OCI-LY7 (cell line): Measurements from ENCODE around the gene SOAT2. TPM values are rescaled to one million over a fixed set of nuclear protein-coding genes. Genes with fewer than 3 reads are reported as not detected.
A peak's percentile ranks its signal among the peaks of the same experiment; 100 is the strongest.

Source experiments
- BruUV-seq: library from RNA; stranded (reverse); fragments of 400-500 nt; replicated peaks from 2 replicates; lab custom pipeline; 2021; lab: Mats Ljungman, UMichigan
- CTCF ChIA-PET: fragments of 300-600 bp; sonication (Branson Sonifier 250); formaldehyde crosslinking; loops from one replicate; lab custom pipeline; 2022; ENCODE audit warnings: antibody characterized with exemption; ENCODE audit not compliant: unreplicated experiment; lab: Charles Lee
- POLR2A ChIA-PET: fragments of 300-600 bp; sonication (Branson Sonifier 250); formaldehyde crosslinking; loops from one replicate; lab custom pipeline; 2022; ENCODE audit warnings: antibody characterized with exemption; lab: Charles Lee
- DNase-seq: peaks from one replicate; pipeline ENCODE4 v3.0.0-alpha.2; 2015; ENCODE audit warnings: low spot score
- H2AFZ ChIP-seq: fragments of 200-600 bp; sonication (generic), shearing (Covaris generic); 2 replicates; pipeline ENCODE4 v1.6.1; 2014; ENCODE audit warnings: mild to moderate bottlenecking, antibody characterized with exemption, low read length, moderate library complexity
- H3K27ac ChIP-seq: fragments of 200-600 bp; sonication (generic); 2 replicates; pipeline ENCODE4 v1.5.1; 2014; ENCODE audit warnings: mixed run types, low read depth, mild to moderate bottlenecking, moderate library complexity, low read length, inconsistent platforms; ENCODE audit not compliant: poor library complexity, severe bottlenecking
- H3K36me3 ChIP-seq: fragments of 200-600 bp; sonication (generic); 2 replicates; pipeline ENCODE4 v1.6.1; 2014; ENCODE audit warnings: mild to moderate bottlenecking, antibody characterized with exemption, low read length, moderate library complexity, mixed read lengths; ENCODE audit not compliant: insufficient read depth
- H3K4me1 ChIP-seq: fragments of 200-600 bp; sonication (generic); 2 replicates; pipeline ENCODE4 v1.5.1; 2014; ENCODE audit warnings: mild to moderate bottlenecking, low read length; ENCODE audit not compliant: insufficient read depth, poor library complexity, severe bottlenecking
- H3K4me2 ChIP-seq: fragments of 200-600 bp; sonication (generic); 2 replicates; pipeline ENCODE4 v1.6.1; 2014; ENCODE audit warnings: mild to moderate bottlenecking, low read length
- H3K4me3 ChIP-seq: fragments of 200-600 bp; sonication (generic); 2 replicates; pipeline ENCODE4 v1.5.1; 2014; ENCODE audit warnings: mild to moderate bottlenecking, low read depth, low read length; ENCODE audit not compliant: poor library complexity, severe bottlenecking
- H3K79me2 ChIP-seq: fragments of 200-600 bp; sonication (generic); 2 replicates; pipeline ENCODE4 v1.6.1; 2016; ENCODE audit warnings: low read depth, mild to moderate bottlenecking, low read length, moderate library complexity, mixed read lengths; ENCODE audit not compliant: insufficient read depth
- H3K9me2 ChIP-seq: fragments of 200-600 bp; sonication (generic); 2 replicates; pipeline ENCODE4 v1.6.1; 2016; ENCODE audit warnings: mild to moderate bottlenecking, low read length, mixed read lengths; ENCODE audit not compliant: insufficient read depth
- H3K9me3 ChIP-seq: fragments of 200-600 bp; sonication (generic); 2 replicates; pipeline ENCODE4 v1.6.1; 2014; ENCODE audit warnings: mild to moderate bottlenecking, mixed run types, low read length, mixed read lengths
- H4K20me1 ChIP-seq: fragments of 200-600 bp; sonication (generic); 2 replicates; pipeline ENCODE4 v1.6.1; 2014; ENCODE audit warnings: mild to moderate bottlenecking, antibody characterized with exemption, low read length, moderate library complexity, mixed read lengths; ENCODE audit not compliant: insufficient read depth
- EZH2phosphoT487 ChIP-seq: fragments of 200-600 bp; sonication (generic); IDR thresholded peaks from 2 replicates; pipeline ENCODE4 v1.6.1; 2018; ENCODE audit warnings: low read depth, borderline replicate concordance, mild to moderate bottlenecking, mixed run types, antibody characterized with exemption, low read length, moderate library complexity, mixed read lengths
- intact Hi-C: fragments of 100-400 bp; cut with micrococcal nuclease; formaldehyde crosslinking; loops from one replicate; pipeline ENCODE4 v1.10.0; 2022; ENCODE audit not compliant: unreplicated experiment
- total RNA-seq, 2 experiments: library from RNA; depleted of rRNA in 1 of 2; stranded (reverse); fragments of >200 nt in 1 of 2; shearing (Covaris generic) in 1 of 2; gene quantifications; 2 replicates each; pipeline ENCODE4 v1.2.3, GENCODE V29; 2014 to 2022
- TF ChIP-seq, protein P1 (sequence below): fragments of 200-600 bp; sonication (generic); conservative IDR thresholded peaks from 2 replicates; pipeline ENCODE4 v1.5.1; 2014; ENCODE audit warnings: mild to moderate bottlenecking, antibody characterized with exemption, low read length, moderate library complexity, mixed read lengths

SOAT2 gene
- total RNA-seq, 2 experiments from 2014 or later, result 0.06 to 1.8 TPM

- TF ChIP-seq EZH2phosphoT487, result no peak
- TF ChIP-seq, protein P1, sequence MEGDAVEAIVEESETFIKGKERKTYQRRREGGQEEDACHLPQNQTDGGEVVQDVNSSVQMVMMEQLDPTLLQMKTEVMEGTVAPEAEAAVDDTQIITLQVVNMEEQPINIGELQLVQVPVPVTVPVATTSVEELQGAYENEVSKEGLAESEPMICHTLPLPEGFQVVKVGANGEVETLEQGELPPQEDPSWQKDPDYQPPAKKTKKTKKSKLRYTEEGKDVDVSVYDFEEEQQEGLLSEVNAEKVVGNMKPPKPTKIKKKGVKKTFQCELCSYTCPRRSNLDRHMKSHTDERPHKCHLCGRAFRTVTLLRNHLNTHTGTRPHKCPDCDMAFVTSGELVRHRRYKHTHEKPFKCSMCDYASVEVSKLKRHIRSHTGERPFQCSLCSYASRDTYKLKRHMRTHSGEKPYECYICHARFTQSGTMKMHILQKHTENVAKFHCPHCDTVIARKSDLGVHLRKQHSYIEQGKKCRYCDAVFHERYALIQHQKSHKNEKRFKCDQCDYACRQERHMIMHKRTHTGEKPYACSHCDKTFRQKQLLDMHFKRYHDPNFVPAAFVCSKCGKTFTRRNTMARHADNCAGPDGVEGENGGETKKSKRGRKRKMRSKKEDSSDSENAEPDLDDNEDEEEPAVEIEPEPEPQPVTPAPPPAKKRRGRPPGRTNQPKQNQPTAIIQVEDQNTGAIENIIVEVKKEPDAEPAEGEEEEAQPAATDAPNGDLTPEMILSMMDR, result no peak
- intact Hi-C loops, result no loop called here
- H3K4me1 ChIP-seq, result peaks cover 19% of the 10 kb centered on the region
- no peak overlapping the region for H3K27ac ChIP-seq
- H3K4me3 ChIP-seq, result peak overlapping the region; percentile 57
- BruUV-seq, result no TSS peak
- no peaks in the 10 kb centered on the region for H4K20me1 ChIP-seq
- H3K4me2 ChIP-seq, result peak overlapping the region; percentile 68
- DNase-seq, result no peak
- no peaks in the 10 kb centered on the region for H3K36me3 ChIP-seq
- H3K9me2 ChIP-seq, result no peaks in the 10 kb centered on the region
- H3K9me3 ChIP-seq, result no peaks in the 10 kb centered on the region
- no peaks in the 10 kb centered on the region for H3K79me2 ChIP-seq
- POLR2A ChIA-PET, result interaction anchor here (0.6 to 1.3 kb wide), 4 partner anchors 18 to 50 kb away, joined by 3 to 4 read pairs (median 4); partner anchors contain the start of gene SPRYD3
- peak overlapping the region; percentile 62; the same call in 1 of the 2 replicates for H2AFZ ChIP-seq
- CTCF ChIA-PET, result no interaction called here
Measured at GRCh38 chr12:53097207-53097563, 6.1 kb upstream of the SOAT2 start.

DNA sequence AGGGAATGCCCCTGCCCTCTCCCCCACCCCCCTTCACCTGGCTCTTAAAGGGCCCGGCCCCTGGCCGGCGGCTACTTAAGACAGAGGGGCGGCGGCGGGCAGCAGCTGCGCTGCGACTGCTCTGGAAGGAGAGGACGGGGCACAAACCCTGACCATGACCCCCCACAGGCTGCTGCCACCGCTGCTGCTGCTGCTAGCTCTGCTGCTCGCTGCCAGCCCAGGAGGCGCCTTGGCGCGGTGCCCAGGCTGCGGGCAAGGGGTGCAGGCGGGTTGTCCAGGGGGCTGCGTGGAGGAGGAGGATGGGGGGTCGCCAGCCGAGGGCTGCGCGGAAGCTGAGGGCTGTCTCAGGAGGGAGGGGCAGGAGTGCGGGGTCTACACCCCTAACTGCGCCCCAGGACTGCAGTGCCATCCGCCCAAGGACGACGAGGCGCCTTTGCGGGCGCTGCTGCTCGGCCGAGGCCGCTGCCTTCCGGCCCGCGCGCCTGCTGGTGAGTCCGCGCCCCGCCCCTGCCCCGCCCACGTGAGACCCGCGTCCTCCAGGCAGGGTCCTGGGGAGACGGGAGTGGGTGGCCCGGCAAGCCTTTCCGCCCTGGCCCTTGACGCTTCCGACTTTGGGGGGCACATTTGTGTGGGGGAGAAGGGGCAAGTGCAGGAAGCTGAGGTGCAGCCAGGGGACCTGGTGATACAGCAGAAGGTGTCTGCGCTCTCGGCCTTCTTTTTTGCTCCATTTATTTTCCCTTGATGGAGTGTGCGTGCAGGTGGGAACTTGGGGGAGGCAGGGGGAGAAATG lies 5.5 kb upstream of the SOAT2 start, which contains the start of gene IGFBP6:
TSS of gene IGFBP6 (plus strand) at position 104 of the 790 bp plus-strand sequence. CDS start at position 155, 51 bp downstream.
- no peaks in the 10 kb centered on the region for H3K9me2 ChIP-seq
- peak within 1 kb of the TSS; percentile 68 for H3K4me2 ChIP-seq
- intact Hi-C loops, result no loop called here
- H3K36me3 ChIP-seq, result no peaks in the 10 kb centered on the region
- TF ChIP-seq, protein P1, result no peak
- TF ChIP-seq EZH2phosphoT487, result no peak
- no peaks in the 10 kb centered on the region for H4K20me1 ChIP-seq
- no peak within 1 kb of the TSS for H3K27ac ChIP-seq
- no peaks in the 10 kb centered on the region for H3K9me3 ChIP-seq
- no TSS peak for BruUV-seq
- peak within 1 kb of the TSS; percentile 62; the same call in 1 of the 2 replicates for H2AFZ ChIP-seq
- peak; percentile 56 for DNase-seq
- peaks cover 25% of the 10 kb centered on the region for H3K4me1 ChIP-seq
- H3K79me2 ChIP-seq, result no peaks in the 10 kb centered on the region
- POLR2A ChIA-PET, result interaction anchor here (0.6 to 1.4 kb wide), 6 partner anchors 19 to 341 kb away, joined by 3 to 4 read pairs (median 4); partner anchors contain the start of gene SPRYD3
- CTCF ChIA-PET, result interaction anchor here (0.6 to 0.9 kb wide), 2 partner anchors 31 to 45 kb away, joined by 3 to 4 read pairs; no protein-coding TSS in a partner anchor
- H3K4me3 ChIP-seq, result peak within 1 kb of the TSS; percentile 57
